HL-60 (cell line): ENCODE measurements around the gene CEACAM5.

Experiments used
- POLR2AphosphoS5 ChIP-seq: IDR thresholded peaks from 2 replicates; pipeline ENCODE4 v1.6.1; 2012; ENCODE audit warnings: low read depth
- TF ChIP-seq, protein P1 (sequence below): IDR thresholded peaks from one replicate; pipeline ENCODE4 v1.5.1; 2011; ENCODE audit warnings: low read length, control low read depth, inconsistent platforms; ENCODE audit not compliant: insufficient read depth

DNA sequence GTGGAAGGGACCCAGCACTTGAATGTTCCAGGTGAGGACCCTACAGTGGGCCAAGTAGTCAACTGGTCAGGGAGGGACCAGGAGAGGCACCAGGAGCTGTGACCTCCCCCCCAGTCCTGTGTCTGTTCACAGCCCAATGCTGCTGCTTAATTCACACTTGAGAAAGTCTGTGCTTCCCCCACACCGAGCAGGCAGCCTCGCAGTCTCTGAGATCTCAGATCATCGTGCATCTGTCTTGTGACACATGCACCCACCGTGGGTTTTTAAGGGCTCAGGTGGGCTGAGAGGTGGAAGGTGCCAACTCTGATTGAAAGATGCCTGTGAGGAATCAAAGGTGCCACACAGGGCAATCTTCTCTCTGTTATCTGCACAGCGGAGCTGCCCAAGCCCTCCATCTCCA lies 6.2 kb downstream of the CEACAM5 start:
- TF ChIP-seq, protein P1, sequence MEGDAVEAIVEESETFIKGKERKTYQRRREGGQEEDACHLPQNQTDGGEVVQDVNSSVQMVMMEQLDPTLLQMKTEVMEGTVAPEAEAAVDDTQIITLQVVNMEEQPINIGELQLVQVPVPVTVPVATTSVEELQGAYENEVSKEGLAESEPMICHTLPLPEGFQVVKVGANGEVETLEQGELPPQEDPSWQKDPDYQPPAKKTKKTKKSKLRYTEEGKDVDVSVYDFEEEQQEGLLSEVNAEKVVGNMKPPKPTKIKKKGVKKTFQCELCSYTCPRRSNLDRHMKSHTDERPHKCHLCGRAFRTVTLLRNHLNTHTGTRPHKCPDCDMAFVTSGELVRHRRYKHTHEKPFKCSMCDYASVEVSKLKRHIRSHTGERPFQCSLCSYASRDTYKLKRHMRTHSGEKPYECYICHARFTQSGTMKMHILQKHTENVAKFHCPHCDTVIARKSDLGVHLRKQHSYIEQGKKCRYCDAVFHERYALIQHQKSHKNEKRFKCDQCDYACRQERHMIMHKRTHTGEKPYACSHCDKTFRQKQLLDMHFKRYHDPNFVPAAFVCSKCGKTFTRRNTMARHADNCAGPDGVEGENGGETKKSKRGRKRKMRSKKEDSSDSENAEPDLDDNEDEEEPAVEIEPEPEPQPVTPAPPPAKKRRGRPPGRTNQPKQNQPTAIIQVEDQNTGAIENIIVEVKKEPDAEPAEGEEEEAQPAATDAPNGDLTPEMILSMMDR = no peak
- TF ChIP-seq POLR2AphosphoS5 = no peak
